H1 (cell line): ENCODE data around the gene C1orf74.

Experiments
- CHD1 ChIP-seq: IDR thresholded peaks from 2 replicates; pipeline ENCODE4 v1.6.1; 2012; ENCODE audit warnings: low read depth, low read length, improper control_type of control experiment
- EZH2 ChIP-seq: fragments of 200-600 bp; sonication (generic); IDR thresholded peaks from 2 replicates; pipeline ENCODE4 v1.7.1; 2012; ENCODE audit warnings: low read depth, mild to moderate bottlenecking, moderate library complexity, low read length, inconsistent platforms; ENCODE audit not compliant: severe bottlenecking
- SRF ChIP-seq: IDR thresholded peaks from 2 replicates; pipeline ENCODE4 v1.6.1; 2011; ENCODE audit warnings: mild to moderate bottlenecking, low read depth, low read length, moderate library complexity
- TAF1 ChIP-seq: IDR thresholded peaks from 2 replicates; pipeline ENCODE4 v1.6.1; 2011; ENCODE audit warnings: mild to moderate bottlenecking, low read depth, low read length

- TF ChIP-seq SRF (no peak), CHD1 (no peak), EZH2 (no peak), TAF1 (no peak)
Observed at GRCh38 chr1:209751627-209752231, 32.6 kb downstream of the C1orf74 start.
